ENCODE measurements around the gene MRPL30. TPM values are rescaled to one million over a fixed set of nuclear protein-coding genes. Genes with fewer than 3 reads are reported as not detected.

The MRPL30 gene
- total RNA-seq, 1 donor from 2014 or later, result 36.0 TPM

Other genes with a start within 250 kb of the MRPL30 start
- 4.4 TPM for gene CRACDL, start 245.0 kb upstream of the MRPL30 start, total RNA-seq
- 0.22 TPM for gene C2orf15, start 39.5 kb upstream of the MRPL30 start, total RNA-seq
- gene TSGA10, start 26.2 kb upstream of the MRPL30 start, total RNA-seq, result 3.4 TPM
- 7.6 TPM for gene LIPT1, start 26.2 kb upstream of the MRPL30 start, total RNA-seq
- 15.0 TPM for gene MITD1, start 126 bp upstream of the MRPL30 start, total RNA-seq
- gene LYG2, start 74.5 kb downstream of the MRPL30 start, total RNA-seq, result not detected
- gene LYG1, start 120.0 kb downstream of the MRPL30 start, total RNA-seq, result not detected
- gene TXNDC9, start 155.1 kb downstream of the MRPL30 start, total RNA-seq, result 16.6 TPM
- 84.7 TPM for gene EIF5B, start 156.2 kb downstream of the MRPL30 start, total RNA-seq